Subcutaneous abdominal adipose tissue (tissue), 5 donors: Measurements from ENCODE around the gene CCDC34.
"Not testable (repeated sequence)": the region's sequence is repeated elsewhere in the genome, so short reads cannot be mapped to it uniquely, and the experiment has no call there.

ENCODE experiments used
- H3K27ac ChIP-seq: one replicate; pipeline ENCODE4 v1.7.0; 2013; ENCODE audit warnings: low read depth, mild to moderate bottlenecking, inconsistent platforms, low read length, moderate library complexity
- H3K27me3 ChIP-seq, 5 donors: one replicate each; pipeline ENCODE4 v1.7.0; 2013; ENCODE audit warnings: low read length in 5 of 5, inconsistent platforms in 1 of 5; ENCODE audit not compliant: control insufficient read depth in 5 of 5, insufficient read depth in 4 of 5
- H3K36me3 ChIP-seq, 5 donors: one replicate each; pipeline ENCODE4 v1.7.0; 2013; ENCODE audit warnings: low read length in 5 of 5; ENCODE audit not compliant: control insufficient read depth in 5 of 5, insufficient read depth in 5 of 5
- H3K4me1 ChIP-seq, 5 donors: one replicate each; pipeline ENCODE4 v1.7.0; 2013; ENCODE audit warnings: low read length in 5 of 5, mild to moderate bottlenecking in 3 of 5, moderate library complexity in 1 of 5; ENCODE audit not compliant: control insufficient read depth in 5 of 5, insufficient read depth in 5 of 5
- H3K4me3 ChIP-seq, 5 donors: one replicate each; pipeline ENCODE4 v1.7.0; 2013; ENCODE audit warnings: low read length in 5 of 5, low read depth in 1 of 5
- H3K9ac ChIP-seq, 5 donors: one replicate each; pipeline ENCODE4 v1.7.0; 2013; ENCODE audit warnings: low read length in 5 of 5, mild to moderate bottlenecking in 4 of 5, moderate library complexity in 3 of 5
- H3K9me3 ChIP-seq, 5 donors: one replicate each; pipeline ENCODE4 v1.7.0; 2013; ENCODE audit warnings: low read length in 5 of 5; ENCODE audit not compliant: control insufficient read depth in 5 of 5
- donor health status: healthy.
- donor health status: healthy.
- donor health status: healthy.
- donor health status: healthy.
- donor health status: healthy.

Gene CCDC34

GRCh38 chr11:27353593-27354358 lies 9.2 kb downstream of the CCDC34 start:
- Histone ChIP-seq H3K9ac (peak overlapping the region in 2 of 5 donors; percentile 27 to 30), H3K4me1 (peaks cover 0 to 14% (median 7%) of the 10 kb centered on the region in 5 donors), H3K9me3 (no peaks in the 10 kb centered on the region), H3K4me3 (no peak overlapping the region), H3K27me3 (no peaks in the 10 kb centered on the region), H3K36me3 (no peaks in the 10 kb centered on the region), H3K27ac (peak overlapping the region; percentile 74)

GRCh38 chr11:27352781-27353180 lies 10.2 kb downstream of the CCDC34 start:
- no peaks in the 10 kb centered on the region for H3K36me3 ChIP-seq
- H3K9ac ChIP-seq, result no peak overlapping the region
- no peak overlapping the region for H3K27ac ChIP-seq
- H3K4me3 ChIP-seq, result no peak overlapping the region
- no peaks in the 10 kb centered on the region for H3K27me3 ChIP-seq
- H3K9me3 ChIP-seq, result no peaks in the 10 kb centered on the region
- H3K4me1 ChIP-seq, result peaks cover 0 to 12% (median 7%) of the 10 kb centered on the region in 5 donors

GRCh38 chr11:27350511-27350910 lies 12.5 kb downstream of the CCDC34 start:
- Histone ChIP-seq H3K4me3 (no peak overlapping the region), H3K9ac (peak overlapping the region in 1 of 5 donors; percentile 46), H3K36me3 (no peaks in the 10 kb centered on the region), H3K4me1 (peaks cover 0 to 12% (median 7%) of the 10 kb centered on the region in 5 donors), H3K9me3 (no peaks in the 10 kb centered on the region), H3K27me3 (no peaks in the 10 kb centered on the region), H3K27ac (peak overlapping the region; percentile 80)

GRCh38 chr11:27349919-27350318 lies 13.1 kb downstream of the CCDC34 start:
- Histone ChIP-seq H3K4me1 (peaks cover 0 to 12% (median 7%) of the 10 kb centered on the region in 5 donors), H3K4me3 (no peak overlapping the region), H3K36me3 (no peaks in the 10 kb centered on the region), H3K27ac (peak overlapping the region; percentile 80), H3K9me3 (no peaks in the 10 kb centered on the region), H3K9ac (peak overlapping the region in 2 of 5 donors; percentile 39 to 46), H3K27me3 (no peaks in the 10 kb centered on the region)

GRCh38 chr11:27348340-27348873 lies 14.6 kb downstream of the CCDC34 start:
- Histone ChIP-seq H3K9me3 (no peaks in the 10 kb centered on the region), H3K27me3 (no peaks in the 10 kb centered on the region), H3K9ac (no peak overlapping the region), H3K27ac (no peak overlapping the region), H3K4me3 (no peak overlapping the region), H3K4me1 (peaks cover 0 to 12% (median 7%) of the 10 kb centered on the region in 5 donors), H3K36me3 (no peaks in the 10 kb centered on the region)

GRCh38 chr11:27347359-27348339 lies 15.4 kb downstream of the CCDC34 start:
- Histone ChIP-seq H3K9ac (no peak overlapping the region), H3K27me3 (no peaks in the 10 kb centered on the region), H3K4me1 (peaks cover 0 to 12% (median 7%) of the 10 kb centered on the region in 5 donors), H3K36me3 (no peaks in the 10 kb centered on the region), H3K4me3 (no peak overlapping the region), H3K9me3 (no peaks in the 10 kb centered on the region), H3K27ac (no peak overlapping the region)

- Histone ChIP-seq H3K27ac (peak overlapping the region; percentile 46), H3K36me3 (peaks cover 0 to 3% (median 0%) of the 10 kb centered on the region in 5 donors), H3K4me1 (peaks cover 0 to 9% (median 0%) of the 10 kb centered on the region in 5 donors), H3K27me3 (no peaks in the 10 kb centered on the region), H3K9me3 (no peaks in the 10 kb centered on the region), H3K4me3 (no peak overlapping the region), H3K9ac (no peak overlapping the region)
Measured at GRCh38 chr11:27339941-27340340, 23.1 kb downstream of the CCDC34 start.

- H3K9me3 ChIP-seq, H3K27me3 ChIP-seq, H3K4me3 ChIP-seq, H3K9ac ChIP-seq, H3K36me3 ChIP-seq, H3K27ac ChIP-seq, H3K4me1 ChIP-seq: not testable (repeated sequence)
Measured at GRCh38 chr11:27334764-27335163, 28.3 kb downstream of the CCDC34 start.

GRCh38 chr11:27331981-27332380 lies 31.0 kb downstream of the CCDC34 start:
- Histone ChIP-seq H3K9ac (no peak overlapping the region), H3K27me3 (no peaks in the 10 kb centered on the region), H3K36me3 (peaks cover 0 to 3% (median 0%) of the 10 kb centered on the region in 5 donors), H3K9me3 (no peaks in the 10 kb centered on the region), H3K4me1 (no peaks in the 10 kb centered on the region), H3K4me3 (no peak overlapping the region), H3K27ac (no peak overlapping the region)
